Stimulated activated CD4-positive, alpha-beta T cell treated with anti-CD3 and anti-CD28 coated beads, Interleukin-15, amount 100 ng/mL, for 1 hour (primary cell): ENCODE results near the gene RPS27.
"Not testable (repeated sequence)": the region's sequence is repeated elsewhere in the genome, so short reads cannot be mapped to it uniquely, and the experiment has no call there.

ENCODE experiments used
- DNase-seq, 2 donors: peaks; one replicate each; pipeline ENCODE4 v3.0.0-alpha.2; 2020; ENCODE audit warnings: low read depth in 1 of 2, low spot score in 1 of 2

The RPS27 gene

GRCh38 chr1:153960206-153960605 is 30.4 kb upstream of the RPS27 start:
- no peak for DNase-seq

- no peak for DNase-seq
Observed at GRCh38 chr1:153961421-153961820, 29.1 kb upstream of the RPS27 start.

- DNase-seq = no peak
Observed at GRCh38 chr1:153962088-153963029, 28.2 kb upstream of the RPS27 start.

- peak; percentile 82 to 86 for DNase-seq
Observed at GRCh38 chr1:153963030-153963849, 27.3 kb upstream of the RPS27 start, which contains the start of gene SLC39A1. TSS of gene SLC39A1 (minus strand) at chr1:153963537. CDS start at chr1:153962715, 822 bp downstream.

GRCh38 chr1:153963850-153964331 is 26.7 kb upstream of the RPS27 start:
- no peak for DNase-seq

GRCh38 chr1:153967107-153967999 is 23.2 kb upstream of the RPS27 start, which contains the start of gene CREB3L4:
TSS of gene CREB3L4 (plus strand) at chr1:153967902. CDS start at chr1:153968526, 624 bp downstream.
- peak; percentile 63 to 67 for DNase-seq

- no peak for DNase-seq
Observed at GRCh38 chr1:153968000-153968363, 22.6 kb upstream of the RPS27 start.

GRCh38 chr1:153968408-153968807 is 22.2 kb upstream of the RPS27 start:
- no peak for DNase-seq

GRCh38 chr1:153968972-153969371 is 21.6 kb upstream of the RPS27 start:
- no peak for DNase-seq

- no peak for DNase-seq
Observed at GRCh38 chr1:153970346-153970745, 20.2 kb upstream of the RPS27 start.

GRCh38 chr1:153973071-153973470 is 17.5 kb upstream of the RPS27 start:
- DNase-seq = no peak

GRCh38 chr1:153973525-153973924 is 17.0 kb upstream of the RPS27 start:
- DNase-seq = no peak

GRCh38 chr1:153976819-153977249 is 13.7 kb upstream of the RPS27 start:
- DNase-seq = no peak

- DNase-seq = peak; percentile 63 to 73
Observed at GRCh38 chr1:153977250-153978240, 13.0 kb upstream of the RPS27 start, which contains the start of gene JTB. TSS of gene JTB (minus strand) at chr1:153977674. CDS start at chr1:153977252, 422 bp downstream.

- no peak for DNase-seq
Observed at GRCh38 chr1:153978274-153978909, 12.2 kb upstream of the RPS27 start.

- DNase-seq = not testable (repeated sequence)
Observed at GRCh38 chr1:153979091-153979490, 11.5 kb upstream of the RPS27 start.

GRCh38 chr1:153981735-153982134 is 8.8 kb upstream of the RPS27 start:
- not testable (repeated sequence) for DNase-seq

GRCh38 chr1:153984123-153984894 is 6.3 kb upstream of the RPS27 start:
- DNase-seq = no peak
